Right lobe of liver (tissue), 4 donors: ENCODE measurements around the gene ARMH1.
"Not testable (repeated sequence)": the region's sequence is repeated elsewhere in the genome, so short reads cannot be mapped to it uniquely, and the experiment has no call there.

Experiments used
- CTCF ChIP-seq, 4 donors: fragments of 200-600 bp in 3 of 4; fragments of 450-650 bp in 1 of 4; IDR thresholded peaks; one replicate each; pipeline versions ENCODE4 v1.5.1 to v1.8.0; 2016 to 2022; ENCODE audit warnings: antibody characterized with exemption in 4 of 4, mild to moderate bottlenecking in 2 of 4
- POLR2A ChIP-seq: fragments of 450-650 bp; IDR thresholded peaks from one replicate; pipeline ENCODE4 v1.6.1; 2017; ENCODE audit warnings: antibody characterized with exemption, mild to moderate bottlenecking
- donor health status: DM: no; HTN: no; CAD: no.
- donor health status: DM: no; HTN: no; CAD: no.
- donor health status: DM: no; HTN: yes; CAD: no.

GRCh38 chr1:44738953-44739306, 64.4 kb downstream of the ARMH1 start:
- TF ChIP-seq POLR2A; CTCF (IDR thresholded peaks at IDR 0.05): not testable (repeated sequence)
